ENCODE results near the gene MTRF1. TPM values are rescaled to one million over a fixed set of nuclear protein-coding genes. Genes with fewer than 3 reads are reported as not detected.

MTRF1 gene, protein sequence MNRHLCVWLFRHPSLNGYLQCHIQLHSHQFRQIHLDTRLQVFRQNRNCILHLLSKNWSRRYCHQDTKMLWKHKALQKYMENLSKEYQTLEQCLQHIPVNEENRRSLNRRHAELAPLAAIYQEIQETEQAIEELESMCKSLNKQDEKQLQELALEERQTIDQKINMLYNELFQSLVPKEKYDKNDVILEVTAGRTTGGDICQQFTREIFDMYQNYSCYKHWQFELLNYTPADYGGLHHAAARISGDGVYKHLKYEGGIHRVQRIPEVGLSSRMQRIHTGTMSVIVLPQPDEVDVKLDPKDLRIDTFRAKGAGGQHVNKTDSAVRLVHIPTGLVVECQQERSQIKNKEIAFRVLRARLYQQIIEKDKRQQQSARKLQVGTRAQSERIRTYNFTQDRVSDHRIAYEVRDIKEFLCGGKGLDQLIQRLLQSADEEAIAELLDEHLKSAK
- total RNA-seq = 8.9 and 11.4 TPM in 2 replicates

DNA sequence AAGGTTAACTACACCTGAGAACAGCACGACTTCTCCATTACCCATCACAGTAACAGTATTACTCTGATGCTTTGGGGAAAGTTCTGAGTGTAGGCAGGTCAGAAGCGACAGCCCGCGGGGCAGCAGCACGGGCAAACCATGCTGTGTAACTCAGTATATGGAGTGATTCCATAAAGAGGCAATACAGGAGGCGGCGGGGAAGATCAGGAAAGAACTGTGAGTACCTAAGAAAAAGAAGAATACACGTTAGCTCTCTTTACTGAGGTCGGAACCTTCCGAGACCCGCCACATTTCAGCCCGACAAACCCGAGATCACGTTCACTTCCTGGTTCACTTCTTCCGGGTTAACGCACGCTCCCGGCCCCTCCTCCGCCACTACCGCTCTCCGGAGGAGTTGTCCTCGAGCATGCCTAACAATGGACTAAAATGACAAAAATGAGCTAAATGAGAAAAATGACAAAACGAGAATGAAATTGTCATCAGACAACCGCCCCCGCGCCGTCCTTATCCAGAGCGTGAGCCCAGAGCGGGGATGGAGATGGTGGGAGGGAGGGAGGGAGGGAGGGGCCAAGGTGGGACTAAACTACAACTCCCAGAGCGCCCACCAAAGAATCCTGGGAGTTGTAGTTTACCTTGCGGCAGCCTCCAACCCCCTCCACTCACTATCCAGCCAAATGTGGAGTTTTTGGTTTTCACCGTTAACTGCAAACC lies at the start of gene MTRF1:
MTRF1 (minus strand) TSS at position 316 of the 711 bp plus-strand sequence. CDS start 2,669 bp downstream, outside the sequence.

DNA sequence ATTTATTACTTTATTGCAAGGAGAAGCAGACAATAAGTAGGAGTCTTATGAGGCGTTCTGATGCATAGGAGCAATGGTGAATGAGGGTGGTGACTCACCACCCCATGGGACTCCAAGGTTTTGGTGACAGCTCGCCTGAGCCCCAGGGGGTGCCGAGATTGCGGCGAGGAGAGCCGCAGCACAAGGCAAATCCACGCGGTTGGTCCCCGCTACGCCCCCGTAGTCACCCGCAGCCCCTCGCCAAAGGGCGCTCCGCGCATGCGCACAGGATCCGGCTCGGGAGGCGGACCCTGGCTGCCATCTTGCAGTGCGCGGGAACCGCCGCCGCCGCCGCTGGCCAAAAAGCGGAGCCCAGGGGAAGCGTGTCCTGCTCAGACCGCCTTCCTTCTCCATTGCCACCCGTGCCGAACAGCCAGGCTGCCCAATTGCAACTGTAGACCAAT lies 47.6 kb upstream of the MTRF1 start, which contains the start of gene NAA16:
NAA16 (plus strand) TSS at position 305 of the 443 bp plus-strand sequence. CDS start 262 bp downstream, outside the sequence.

GRCh38 chr13:41193919-41194824 lies 69.2 kb downstream of the MTRF1 start, which contains the start of gene KBTBD7:
TSS of gene KBTBD7 (minus strand) at chr13:41194569. CDS start at chr13:41194257, 312 bp downstream.

Other genes with a start within 250 kb of the MTRF1 start
- gene ELF1, start 244.3 kb downstream of the MTRF1 start, total RNA-seq = 18.0 and 20.2 TPM in 2 replicates
- 7.7 and 10.8 TPM in 2 replicates for gene WBP4, start 202.1 kb downstream of the MTRF1 start, total RNA-seq
- gene KBTBD6, start 130.8 kb downstream of the MTRF1 start, total RNA-seq = 9.1 and 9.9 TPM in 2 replicates
- gene KBTBD7, start 69.0 kb downstream of the MTRF1 start, total RNA-seq = 3.0 and 3.3 TPM in 2 replicates
- 3.6 and 4.0 TPM in 2 replicates for gene NAA16, start 47.7 kb upstream of the MTRF1 start, total RNA-seq
- gene RGCC, start 194.0 kb upstream of the MTRF1 start, total RNA-seq = 17.8 and 27.4 TPM in 2 replicates

Measured in bronchus fibroblast of lung (primary cell).